T-helper 17 cell (primary cell): ENCODE measurements around the gene FADS3. TPM values are rescaled to one million over a fixed set of nuclear protein-coding genes. Genes with fewer than 3 reads are reported as not detected.
A peak's percentile ranks its signal among the peaks of the same experiment; 100 is the strongest.

Experiments
- ATAC-seq: fragments of 150-1000 bp; cut with Tn5 transposase; 2 replicates; pipeline ENCODE4 v1.10.0; 2021; ENCODE audit warnings: mild to moderate bottlenecking, moderate library complexity
- DNase-seq, 3 donors: peaks; one replicate each; pipeline versions ENCODE4 v3.0.0 to v3.0.0-alpha.2; 2020 to 2021
- H3K9me3 ChIP-seq: one replicate; pipeline ENCODE4 v1.7.0; 2013; ENCODE audit warnings: low read length, mild to moderate bottlenecking; ENCODE audit not compliant: control insufficient read depth, poor library complexity, severe bottlenecking
- H3K27ac Mint-ChIP-seq: one replicate; pipeline ENCODE4 v1.8.0; 2022; ENCODE audit warnings: mild to moderate bottlenecking, moderate library complexity, mixed read lengths
- H3K27me3 Mint-ChIP-seq: one replicate; pipeline ENCODE4 v1.8.0; 2022; ENCODE audit warnings: mixed read lengths
- H3K36me3 Mint-ChIP-seq: one replicate; pipeline ENCODE4 v1.8.0; 2022; ENCODE audit warnings: low read depth, mixed read lengths
- H3K4me1 Mint-ChIP-seq: one replicate; pipeline ENCODE4 v1.8.0; 2022; ENCODE audit warnings: mild to moderate bottlenecking, mixed read lengths
- H3K4me3 Mint-ChIP-seq: one replicate; pipeline ENCODE4 v1.8.0; 2022; ENCODE audit warnings: mild to moderate bottlenecking, moderate library complexity, mixed read lengths
- total RNA-seq, 4 donors: library from RNA in 2 of 4; stranded (reverse) in 2 of 4; gene quantifications; one replicate each; pipeline ENCODE4 v1.2.3 and lab custom pipeline; 2022 to 2026

FADS3 gene
- total RNA-seq = 10 to 100 TPM in 1 of 2 donors, 1 to 10 TPM in 1; 8.5 to 14.5 TPM
- total RNA-seq (lab: John Stamatoyannopoulos, UW) = 12.5 to 15.4 reads per million in 2 donors

- H3K4me1 Mint-ChIP-seq = peaks cover 4% of the 10 kb centered on the region
- peak; percentile 50 to 80 (median 73) for DNase-seq
- H3K27me3 Mint-ChIP-seq = no peaks in the 10 kb centered on the region
- peak within 1 kb of the TSS; percentile 92 for H3K4me3 Mint-ChIP-seq
- peak; percentile 66 for ATAC-seq
- H3K36me3 Mint-ChIP-seq = no peaks in the 10 kb centered on the region
- H3K27ac Mint-ChIP-seq = peak within 1 kb of the TSS; percentile 47
- H3K9me3 ChIP-seq = no peaks in the 10 kb centered on the region
These were observed at the start of gene FADS3 for GRCh38 chr11:61891331-61892084. Gene FADS3 (minus strand): TSS chr11:61891545. CDS start chr11:61891381, 164 bp downstream.

- no peaks in the 10 kb centered on the region for H3K36me3 Mint-ChIP-seq
- no peak for ATAC-seq
- H3K9me3 ChIP-seq = no peaks in the 10 kb centered on the region
- H3K27ac Mint-ChIP-seq = no peak overlapping the region
- H3K27me3 Mint-ChIP-seq = peaks cover 5% of the 10 kb centered on the region
- no peak for DNase-seq
- no peak overlapping the region for H3K4me3 Mint-ChIP-seq
- H3K4me1 Mint-ChIP-seq = peaks cover 6% of the 10 kb centered on the region
These were observed 49.1 kb upstream of the FADS3 start for GRCh38 chr11:61940466-61940865.

GRCh38 chr11:61935861-61936260, 44.5 kb upstream of the FADS3 start:
- DNase-seq = no peak
- H3K27ac Mint-ChIP-seq = no peak overlapping the region
- no peaks in the 10 kb centered on the region for H3K9me3 ChIP-seq
- H3K27me3 Mint-ChIP-seq = peaks cover 28% of the 10 kb centered on the region
- H3K4me3 Mint-ChIP-seq = no peak overlapping the region
- ATAC-seq = no peak
- H3K36me3 Mint-ChIP-seq = peaks cover 5% of the 10 kb centered on the region
- peaks cover 2% of the 10 kb centered on the region for H3K4me1 Mint-ChIP-seq

GRCh38 chr11:61930933-61931332, 39.6 kb upstream of the FADS3 start:
- Mint-ChIP-seq H3K27me3 (peaks cover 34% of the 10 kb centered on the region), H3K36me3 (peaks cover 7% of the 10 kb centered on the region), H3K4me1 (peaks cover 2% of the 10 kb centered on the region), H3K27ac (no peak overlapping the region), H3K4me3 (no peak overlapping the region)
- DNase-seq (no peak), ATAC-seq (no peak)
- H3K9me3 ChIP-seq = no peaks in the 10 kb centered on the region

- Mint-ChIP-seq H3K4me3 (no peak overlapping the region), H3K27me3 (peaks cover 33% of the 10 kb centered on the region), H3K4me1 (peaks cover 2% of the 10 kb centered on the region), H3K27ac (no peak overlapping the region), H3K36me3 (peaks cover 7% of the 10 kb centered on the region)
- H3K9me3 ChIP-seq = no peaks in the 10 kb centered on the region
- ATAC-seq (no peak), DNase-seq (no peak)
These were observed 37.3 kb upstream of the FADS3 start for GRCh38 chr11:61928606-61929005.

- Mint-ChIP-seq H3K27ac (no peak overlapping the region), H3K27me3 (peaks cover 27% of the 10 kb centered on the region), H3K4me1 (peaks cover 2% of the 10 kb centered on the region), H3K4me3 (no peak overlapping the region), H3K36me3 (peaks cover 7% of the 10 kb centered on the region)
- DNase-seq (no peak), ATAC-seq (no peak)
- H3K9me3 ChIP-seq = no peaks in the 10 kb centered on the region
These were observed 36.2 kb upstream of the FADS3 start for GRCh38 chr11:61927501-61927900.

GRCh38 chr11:61926235-61926634, 34.9 kb upstream of the FADS3 start:
- DNase-seq = no peak
- H3K9me3 ChIP-seq = no peaks in the 10 kb centered on the region
- Mint-ChIP-seq H3K27me3 (peaks cover 29% of the 10 kb centered on the region), H3K27ac (no peak overlapping the region), H3K36me3 (peaks cover 3% of the 10 kb centered on the region), H3K4me1 (peaks cover 2% of the 10 kb centered on the region), H3K4me3 (no peak overlapping the region)
- ATAC-seq = no peak

- Mint-ChIP-seq H3K27me3 (peaks cover 27% of the 10 kb centered on the region), H3K36me3 (peaks cover 4% of the 10 kb centered on the region), H3K4me3 (no peak overlapping the region), H3K27ac (no peak overlapping the region), H3K4me1 (peaks cover 2% of the 10 kb centered on the region)
- ATAC-seq (no peak), DNase-seq (no peak)
- no peaks in the 10 kb centered on the region for H3K9me3 ChIP-seq
These were observed 34.4 kb upstream of the FADS3 start for GRCh38 chr11:61925736-61926135.

- Mint-ChIP-seq H3K36me3 (peaks cover 4% of the 10 kb centered on the region), H3K27me3 (peaks cover 42% of the 10 kb centered on the region), H3K4me3 (no peak overlapping the region), H3K27ac (no peak overlapping the region), H3K4me1 (peaks cover 2% of the 10 kb centered on the region)
- DNase-seq = no peak
- H3K9me3 ChIP-seq = no peaks in the 10 kb centered on the region
- ATAC-seq = no peak
These were observed 32.7 kb upstream of the FADS3 start for GRCh38 chr11:61924064-61924455.

- no peak for DNase-seq
- ATAC-seq = no peak
- peaks cover 4% of the 10 kb centered on the region for H3K36me3 Mint-ChIP-seq
- no peaks in the 10 kb centered on the region for H3K9me3 ChIP-seq
- H3K27me3 Mint-ChIP-seq = peaks cover 49% of the 10 kb centered on the region
- H3K4me3 Mint-ChIP-seq = no peak overlapping the region
- peaks cover 3% of the 10 kb centered on the region for H3K4me1 Mint-ChIP-seq
- H3K27ac Mint-ChIP-seq = peak overlapping the region; percentile 65
These were observed 32.1 kb upstream of the FADS3 start for GRCh38 chr11:61923166-61924063.

GRCh38 chr11:61922539-61922938, 31.2 kb upstream of the FADS3 start:
- H3K27ac Mint-ChIP-seq = peak overlapping the region; percentile 65
- peaks cover 12% of the 10 kb centered on the region for H3K4me1 Mint-ChIP-seq
- peaks cover 9% of the 10 kb centered on the region for H3K36me3 Mint-ChIP-seq
- no peak overlapping the region for H3K4me3 Mint-ChIP-seq
- no peak for DNase-seq
- no peak for ATAC-seq
- H3K27me3 Mint-ChIP-seq = peaks cover 55% of the 10 kb centered on the region
- no peaks in the 10 kb centered on the region for H3K9me3 ChIP-seq

- no peak for DNase-seq
- no peaks in the 10 kb centered on the region for H3K9me3 ChIP-seq
- no peak overlapping the region for H3K27ac Mint-ChIP-seq
- H3K36me3 Mint-ChIP-seq = peaks cover 7% of the 10 kb centered on the region
- no peak overlapping the region for H3K4me3 Mint-ChIP-seq
- no peak for ATAC-seq
- peaks cover 49% of the 10 kb centered on the region for H3K27me3 Mint-ChIP-seq
- H3K4me1 Mint-ChIP-seq = peaks cover 12% of the 10 kb centered on the region
These were observed 30.1 kb upstream of the FADS3 start for GRCh38 chr11:61921446-61921845.
